HG02642 (cell line): Measurements from ENCODE around the gene OXCT1.
A peak's percentile ranks its signal among the peaks of the same experiment; 100 is the strongest.
"Not testable (repeated sequence)": the region's sequence is repeated elsewhere in the genome, so short reads cannot be mapped to it uniquely, and the experiment has no call there.

ENCODE experiments used
- ATAC-seq: cut with Tn5 transposase; IDR thresholded peaks from one replicate; pipeline ENCODE4 v1.9.1; 2021; ENCODE audit warnings: mild to moderate bottlenecking; ENCODE audit not compliant: unreplicated experiment, poor library complexity

The OXCT1 gene

DNA sequence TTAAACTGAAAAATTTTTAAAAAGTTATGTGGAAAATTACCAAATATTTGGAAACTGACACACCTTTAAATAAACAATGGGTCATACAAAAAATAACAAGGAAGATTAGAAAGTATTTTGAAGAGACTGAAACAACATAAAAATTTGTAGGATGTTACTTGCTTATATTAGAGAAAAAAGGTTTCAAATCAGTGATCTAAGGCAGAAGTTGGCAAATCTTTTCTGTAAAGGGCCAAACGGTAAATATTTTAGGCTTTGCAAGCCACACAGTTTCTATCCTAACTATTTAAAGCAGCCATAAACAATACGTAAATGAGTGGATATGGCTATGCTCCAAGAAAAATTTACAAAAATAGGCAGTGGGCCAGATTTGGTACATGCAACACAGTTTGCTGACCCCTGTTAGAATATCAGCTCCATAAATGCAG lies 81.3 kb downstream of the OXCT1 start:
- ATAC-seq, result no peak

- ATAC-seq, result no peak
Observed at GRCh38 chr5:41787265-41787664, 83.0 kb downstream of the OXCT1 start.

- ATAC-seq, result no peak
Observed at GRCh38 chr5:41785061-41785460, 85.2 kb downstream of the OXCT1 start.

- ATAC-seq, result no peak
Observed at GRCh38 chr5:41778410-41778809, 91.8 kb downstream of the OXCT1 start.

DNA sequence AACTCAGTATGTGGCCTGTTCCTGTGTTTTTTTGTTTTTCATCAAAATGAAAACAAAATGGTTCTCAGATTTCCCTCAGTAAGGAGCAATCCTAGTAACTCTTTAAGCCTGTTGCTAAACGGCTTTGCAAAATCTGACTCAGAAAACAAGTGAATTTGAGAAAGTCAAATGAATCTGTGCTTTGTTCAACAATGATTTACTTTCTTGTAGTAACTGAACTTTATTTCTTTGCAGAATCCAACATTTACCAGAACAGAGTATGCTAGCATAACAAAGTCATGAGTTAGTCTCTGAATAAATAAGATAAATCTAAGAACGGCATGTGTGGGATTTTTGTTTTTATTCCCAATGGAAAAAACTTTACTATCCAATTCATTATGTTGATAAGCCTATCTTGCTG lies 93.8 kb downstream of the OXCT1 start:
- ATAC-seq, result no peak

- ATAC-seq, result no peak
Observed at GRCh38 chr5:41773799-41774198, 96.4 kb downstream of the OXCT1 start.

DNA sequence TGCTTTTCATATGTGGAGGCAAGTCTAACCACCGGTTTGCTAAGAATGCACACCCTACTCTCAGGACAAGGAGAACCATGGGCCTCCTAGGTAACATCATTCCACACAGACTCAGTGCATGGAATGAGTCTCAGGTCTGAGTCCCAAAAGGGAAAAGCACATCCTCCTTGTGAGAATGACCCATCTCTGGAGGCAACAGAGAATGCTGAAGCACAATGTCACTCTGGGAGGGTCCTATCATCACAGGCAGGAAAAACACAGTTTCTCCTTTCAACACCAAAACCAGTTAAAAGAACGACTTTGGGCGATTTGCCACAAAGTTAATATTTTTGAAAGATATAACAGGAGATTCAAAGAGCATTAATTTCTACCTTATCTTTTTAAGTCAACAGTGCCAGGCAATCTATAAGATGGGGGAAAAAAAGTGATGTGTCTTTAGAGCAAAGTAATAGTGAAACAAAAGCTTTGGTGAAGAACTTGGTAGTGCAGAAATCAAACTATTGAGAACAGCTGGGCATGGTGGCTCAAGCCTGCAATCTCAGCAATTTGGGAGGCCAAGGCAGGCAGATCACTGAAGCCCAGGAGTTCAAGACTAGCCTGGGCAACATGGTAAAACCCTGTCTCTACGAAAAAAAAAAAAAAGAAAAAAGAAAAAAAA lies 97.3 kb downstream of the OXCT1 start:
- ATAC-seq, result no peak

DNA sequence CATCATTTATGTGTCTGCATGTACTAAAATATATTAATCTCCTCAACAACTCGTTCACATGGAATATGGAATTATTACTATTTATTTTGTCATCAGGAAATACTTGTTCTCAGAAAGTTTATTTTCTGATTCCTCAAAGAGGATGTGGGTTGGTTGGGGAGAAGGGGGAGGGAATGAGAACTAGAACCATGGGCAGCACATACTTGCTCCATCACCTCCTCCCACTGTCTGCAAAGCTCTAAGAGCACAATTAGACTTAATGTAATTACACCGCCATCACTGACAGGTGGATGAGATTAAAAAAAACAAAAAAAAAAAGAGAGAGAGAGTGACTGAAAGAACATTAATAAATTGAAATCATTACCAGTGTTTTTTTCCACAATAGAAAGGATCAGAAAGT lies 98.2 kb downstream of the OXCT1 start:
- no peak for ATAC-seq

GRCh38 chr5:41770799-41771198 lies 99.4 kb downstream of the OXCT1 start:
- peak; percentile 91 for ATAC-seq

GRCh38 chr5:41768692-41769091 lies 101.5 kb downstream of the OXCT1 start:
- ATAC-seq, result no peak

GRCh38 chr5:41764650-41765049 lies 105.6 kb downstream of the OXCT1 start:
- no peak for ATAC-seq

DNA sequence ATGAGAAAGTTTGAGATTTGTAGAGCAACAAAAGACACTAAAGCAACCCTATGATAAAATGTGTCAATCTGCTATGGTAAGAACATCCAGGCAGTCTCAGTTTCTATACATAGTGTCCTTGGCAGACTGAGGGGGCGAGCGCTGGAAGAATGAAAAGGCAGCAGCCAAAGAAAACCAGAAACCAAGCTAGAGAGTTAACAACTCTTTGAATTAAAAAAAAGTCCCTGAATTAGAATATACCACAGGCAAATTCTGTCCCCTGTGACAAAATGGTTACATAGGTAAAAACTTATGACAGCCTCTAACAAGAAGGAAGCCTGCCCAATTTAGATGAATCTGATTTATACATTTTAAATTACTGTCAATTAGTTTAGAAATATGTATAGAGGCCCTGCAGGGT lies 106.7 kb downstream of the OXCT1 start:
- ATAC-seq, result peak; percentile 39

- peak; percentile 46 for ATAC-seq
Observed at GRCh38 chr5:41763081-41763480, 107.1 kb downstream of the OXCT1 start.

DNA sequence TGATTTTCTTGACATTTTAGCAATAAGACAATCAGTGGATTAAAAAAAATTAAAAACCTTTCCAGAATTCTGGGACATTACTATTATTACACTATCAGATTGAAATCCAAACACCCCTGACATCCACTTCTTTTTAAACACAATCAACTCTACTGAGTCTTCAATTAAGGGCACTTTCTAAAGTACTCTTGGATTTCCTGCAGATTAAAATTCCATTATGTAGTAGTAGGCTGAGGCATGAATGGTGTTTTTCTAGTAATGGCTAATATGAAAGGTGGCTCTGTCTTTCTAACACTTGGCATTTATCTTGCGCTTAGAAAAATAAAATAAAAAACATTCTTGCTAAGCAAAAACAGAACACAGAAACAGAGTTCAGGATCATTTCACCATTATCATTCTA lies 107.8 kb downstream of the OXCT1 start:
- ATAC-seq, result no peak

DNA sequence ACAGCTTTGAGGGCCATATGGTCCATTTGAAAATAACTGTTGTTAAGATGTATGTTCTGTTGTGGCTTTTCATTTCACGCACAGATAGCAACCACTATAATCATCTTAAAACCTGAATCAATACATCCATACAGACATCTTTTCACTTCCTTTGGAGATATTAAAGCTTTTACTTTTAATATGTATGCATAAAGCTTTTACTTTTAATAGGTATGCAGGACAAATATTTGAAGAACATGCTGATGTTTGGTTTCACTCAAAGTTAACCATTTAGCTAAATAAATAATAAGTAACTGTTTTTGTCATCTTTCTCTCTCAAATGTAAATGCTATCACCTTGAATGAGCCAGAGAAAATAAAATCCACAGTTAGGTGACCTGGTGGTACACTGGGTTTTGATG lies 108.6 kb downstream of the OXCT1 start:
- no peak for ATAC-seq

- no peak for ATAC-seq
Observed at GRCh38 chr5:41755705-41756104, 114.5 kb downstream of the OXCT1 start.

DNA sequence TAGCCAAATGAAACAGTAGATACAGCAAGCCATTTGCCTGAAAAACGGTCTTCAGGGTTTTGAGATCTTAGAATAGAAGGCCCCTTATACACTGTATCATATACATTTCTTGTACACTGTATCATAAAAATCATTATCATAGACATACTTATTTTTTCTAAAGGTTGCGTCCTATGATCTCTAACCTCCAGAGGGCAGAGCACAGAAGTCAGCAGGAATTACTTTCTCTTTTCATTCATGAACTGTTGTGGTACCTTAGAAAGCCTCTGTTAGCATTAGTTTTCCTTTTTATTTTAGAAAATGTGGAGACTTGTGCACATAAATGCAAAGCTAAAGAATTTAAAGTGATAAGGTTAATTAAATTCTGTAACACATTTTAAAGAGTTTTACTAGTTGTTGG lies 115.4 kb downstream of the OXCT1 start:
- peak; percentile 70 for ATAC-seq

GRCh38 chr5:41751867-41752266 lies 118.4 kb downstream of the OXCT1 start:
- ATAC-seq, result no peak

GRCh38 chr5:41748631-41749030 lies 121.6 kb downstream of the OXCT1 start:
- ATAC-seq, result peak; percentile 99

DNA sequence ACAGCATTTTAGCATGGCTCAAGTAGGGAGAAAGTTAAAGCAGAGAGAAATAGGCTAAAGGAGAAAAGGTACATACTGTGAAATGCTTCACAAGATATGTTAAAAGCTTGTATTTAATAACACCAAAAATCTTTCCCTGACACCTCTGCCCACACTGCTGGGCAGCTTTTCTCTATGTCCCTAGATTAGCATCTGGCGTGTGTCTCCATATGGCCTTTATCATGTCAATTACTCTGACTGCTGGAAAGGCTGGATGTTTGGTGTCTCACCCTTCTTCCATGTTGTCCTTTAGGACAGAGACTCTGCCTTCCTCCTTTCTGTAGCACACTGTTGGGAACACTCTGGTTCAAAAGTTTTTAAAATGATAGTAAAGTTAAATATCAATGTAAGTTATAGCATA lies 122.5 kb downstream of the OXCT1 start:
- no peak for ATAC-seq

- ATAC-seq, result no peak
Observed at GRCh38 chr5:41747301-41747700, 122.9 kb downstream of the OXCT1 start.

- ATAC-seq, result not testable (repeated sequence)
Observed at GRCh38 chr5:41742608-41743007, 127.6 kb downstream of the OXCT1 start.
